Nephron progenitor cell (in vitro differentiated cells): ENCODE results near the gene EDIL3.
"Not testable (repeated sequence)": the region's sequence is repeated elsewhere in the genome, so short reads cannot be mapped to it uniquely, and the experiment has no call there.

Experiments used
- DNase-seq: peaks from one replicate; pipeline ENCODE4 v3.0.0; 2021
- H3K27ac Mint-ChIP-seq: 2 replicates; pipeline ENCODE4 v1.8.0; 2021; ENCODE audit warnings: mild to moderate bottlenecking, moderate library complexity, mixed read lengths
- H3K27me3 Mint-ChIP-seq: 2 replicates; pipeline ENCODE4 v1.8.0; 2021; ENCODE audit warnings: mild to moderate bottlenecking, low read depth, mixed read lengths; ENCODE audit not compliant: poor library complexity
- H3K36me3 Mint-ChIP-seq: 2 replicates; pipeline ENCODE4 v1.8.0; 2021; ENCODE audit warnings: low read depth, mixed read lengths
- H3K4me1 Mint-ChIP-seq: 2 replicates; pipeline ENCODE4 v1.8.0; 2021; ENCODE audit warnings: mixed read lengths
- H3K4me3 Mint-ChIP-seq: 2 replicates; pipeline ENCODE4 v1.8.0; 2021; ENCODE audit warnings: mild to moderate bottlenecking, moderate library complexity, mixed read lengths
- H3K9me3 Mint-ChIP-seq: 2 replicates; pipeline ENCODE4 v1.8.0; 2021; ENCODE audit warnings: mild to moderate bottlenecking, moderate library complexity, mixed read lengths
- CTCF ChIP-seq: fragments of 200-600 bp; sonication (generic); IDR thresholded peaks from 2 replicates; pipeline ENCODE4 v1.5.0; 2021; ENCODE audit warnings: antibody characterized with exemption

The EDIL3 gene

GRCh38 chr5:84322646-84323045 is 62.0 kb downstream of the EDIL3 start:
- no peak overlapping the region for H3K27ac Mint-ChIP-seq
- peaks cover 41% of the 10 kb centered on the region for H3K36me3 Mint-ChIP-seq
- no peak for DNase-seq
- no peak overlapping the region for H3K4me3 Mint-ChIP-seq
- H3K27me3 Mint-ChIP-seq, result peaks cover 3% of the 10 kb centered on the region
- TF ChIP-seq CTCF, result no peak
- no peaks in the 10 kb centered on the region for H3K4me1 Mint-ChIP-seq
- peaks cover 45% of the 10 kb centered on the region for H3K9me3 Mint-ChIP-seq

- Mint-ChIP-seq H3K36me3 (peaks cover 35% of the 10 kb centered on the region), H3K9me3 (peaks cover 45% of the 10 kb centered on the region)
- not testable (repeated sequence) for DNase-seq, H3K27ac Mint-ChIP-seq, H3K4me3 Mint-ChIP-seq, H3K27me3 Mint-ChIP-seq, H3K4me1 Mint-ChIP-seq
These were observed 66.9 kb downstream of the EDIL3 start for GRCh38 chr5:84317826-84318225.

- Mint-ChIP-seq H3K9me3 (peaks cover 28% of the 10 kb centered on the region), H3K36me3 (peaks cover 15% of the 10 kb centered on the region)
- not testable (repeated sequence) for H3K27ac Mint-ChIP-seq, DNase-seq, H3K4me1 Mint-ChIP-seq, H3K27me3 Mint-ChIP-seq, H3K4me3 Mint-ChIP-seq
These were observed 72.4 kb downstream of the EDIL3 start for GRCh38 chr5:84312280-84312679.

- not testable (repeated sequence) for H3K27ac Mint-ChIP-seq, H3K4me3 Mint-ChIP-seq
- peaks cover 15% of the 10 kb centered on the region for H3K36me3 Mint-ChIP-seq
These were observed 74.8 kb downstream of the EDIL3 start for GRCh38 chr5:84309850-84310249.

GRCh38 chr5:84306601-84307000 is 78.1 kb downstream of the EDIL3 start:
- Mint-ChIP-seq H3K36me3 (peaks cover 10% of the 10 kb centered on the region), H3K27me3 (peaks cover 2% of the 10 kb centered on the region), H3K4me3 (no peak overlapping the region), H3K9me3 (peaks cover 19% of the 10 kb centered on the region), H3K27ac (no peak overlapping the region), H3K4me1 (no peaks in the 10 kb centered on the region)
- no peak for TF ChIP-seq CTCF
- DNase-seq, result no peak

More at GRCh38 chr5:84309850-84310249, 74.8 kb downstream of the EDIL3 start:
- not testable (repeated sequence) for H3K27me3 Mint-ChIP-seq, DNase-seq, H3K4me1 Mint-ChIP-seq
- peaks cover 28% of the 10 kb centered on the region for H3K9me3 Mint-ChIP-seq

GRCh38 chr5:84304599-84304998 is 80.1 kb downstream of the EDIL3 start:
- no peak for TF ChIP-seq CTCF
- no peak overlapping the region for H3K4me3 Mint-ChIP-seq
- peaks cover under 1% of the 10 kb centered on the region for H3K36me3 Mint-ChIP-seq
- H3K27me3 Mint-ChIP-seq, result peaks cover 2% of the 10 kb centered on the region
- H3K4me1 Mint-ChIP-seq, result no peaks in the 10 kb centered on the region
- peaks cover 4% of the 10 kb centered on the region for H3K9me3 Mint-ChIP-seq
- H3K27ac Mint-ChIP-seq, result no peak overlapping the region
- DNase-seq, result no peak

GRCh38 chr5:84303315-84303714 is 81.4 kb downstream of the EDIL3 start:
- no peak for DNase-seq
- Mint-ChIP-seq H3K27me3 (peaks cover 2% of the 10 kb centered on the region), H3K4me3 (no peak overlapping the region), H3K9me3 (peaks cover 3% of the 10 kb centered on the region), H3K4me1 (no peaks in the 10 kb centered on the region), H3K36me3 (peaks cover 5% of the 10 kb centered on the region), H3K27ac (no peak overlapping the region)
- no peak for TF ChIP-seq CTCF
